Measurements from ENCODE around the gene GPANK1. TPM values are rescaled to one million over a fixed set of nuclear protein-coding genes. Genes with fewer than 3 reads are reported as not detected.
A peak's percentile ranks its signal among the peaks of the same experiment; 100 is the strongest.

The GPANK1 gene
- total and polyA plus RNA-seq, 2 of the 13 experiments (the other 11 are each of a cell fraction or from before 2014, with no cell fraction given), result 15.4 to 22.8 TPM

GRCh38 chr6:31664790-31665500, at the start of gene GPANK1 (continued):
- TF ChIP-seq ZNF639 (CRISPR knock-in tag; conservative IDR thresholded peaks at IDR 0.05) (no peak; the same call in 1 of the 2 replicates), CEBPG (CRISPR knock-in tag; IDR thresholded peaks at IDR 0.05) (peak; percentile 50), ESRRA (CRISPR knock-in tag; IDR thresholded peaks at IDR 0.05; ENCODE audit: low read depth) (no peak), TBP (CRISPR knock-in tag; IDR thresholded peaks at IDR 0.05) (no peak), HOMEZ (CRISPR knock-in tag; IDR thresholded peaks at IDR 0.05; ENCODE audit: low read depth) (0 out of 2 replicates have a peak, but pooled peaks have one; percentile 25), LBX2 (CRISPR knock-in tag; IDR thresholded peaks at IDR 0.05; ENCODE audit: borderline replicate concordance) (0 out of 2 replicates have a peak, but pooled peaks have one; percentile 25), ZC3H4 (CRISPR knock-in tag; IDR thresholded peaks at IDR 0.05; ENCODE audit: borderline replicate concordance) (peak; percentile 93), ETV5 (CRISPR knock-in tag; IDR thresholded peaks at IDR 0.05; ENCODE audit: borderline replicate concordance) (peak; percentile 34; the same call in 1 of the 2 replicates), TSC22D2 (CRISPR knock-in tag; IDR thresholded peaks at IDR 0.05; ENCODE audit: borderline replicate concordance) (no peak), GTF2F1 (IDR thresholded peaks at IDR 0.05; ENCODE audit: low read length) (no peak; the same call in 1 of the 2 replicates), TAF1 (CRISPR knock-in tag; IDR thresholded peaks at IDR 0.05) (peak; percentile 42), ZNF160 (CRISPR knock-in tag; IDR thresholded peaks at IDR 0.05) (no peak; the same call in 1 of the 2 replicates), ZSCAN9 (CRISPR knock-in tag; IDR thresholded peaks at IDR 0.05; ENCODE audit: borderline replicate concordance) (no peak; the same call in 1 of the 2 replicates), TEAD3 (CRISPR knock-in tag; optimal IDR thresholded peaks at IDR 0.05; ENCODE audit: borderline replicate concordance) (peak; percentile 50), ZNF878 (CRISPR knock-in tag; IDR thresholded peaks at IDR 0.05) (peak; percentile 88; the same call in 1 of the 2 replicates), ZNF598 (CRISPR knock-in tag; IDR thresholded peaks at IDR 0.05; ENCODE audit: borderline replicate concordance) (peak; percentile 72), NKX3-1 (CRISPR knock-in tag; IDR thresholded peaks at IDR 0.05) (peak; percentile 54; the same call in 1 of the 2 replicates), SKI (IDR thresholded peaks at IDR 0.05; ENCODE audit: partially characterized antibody) (no peak), ZNF280D (CRISPR knock-in tag; IDR thresholded peaks at IDR 0.05) (no peak; the same call in 1 of the 2 replicates), REL (CRISPR knock-in tag; conservative IDR thresholded peaks at IDR 0.05) (no peak), MTF1 (CRISPR knock-in tag; IDR thresholded peaks at IDR 0.05) (peak; percentile 68; the same call in 1 of the 2 replicates)
- TF ChIP-seq, protein P1, sequence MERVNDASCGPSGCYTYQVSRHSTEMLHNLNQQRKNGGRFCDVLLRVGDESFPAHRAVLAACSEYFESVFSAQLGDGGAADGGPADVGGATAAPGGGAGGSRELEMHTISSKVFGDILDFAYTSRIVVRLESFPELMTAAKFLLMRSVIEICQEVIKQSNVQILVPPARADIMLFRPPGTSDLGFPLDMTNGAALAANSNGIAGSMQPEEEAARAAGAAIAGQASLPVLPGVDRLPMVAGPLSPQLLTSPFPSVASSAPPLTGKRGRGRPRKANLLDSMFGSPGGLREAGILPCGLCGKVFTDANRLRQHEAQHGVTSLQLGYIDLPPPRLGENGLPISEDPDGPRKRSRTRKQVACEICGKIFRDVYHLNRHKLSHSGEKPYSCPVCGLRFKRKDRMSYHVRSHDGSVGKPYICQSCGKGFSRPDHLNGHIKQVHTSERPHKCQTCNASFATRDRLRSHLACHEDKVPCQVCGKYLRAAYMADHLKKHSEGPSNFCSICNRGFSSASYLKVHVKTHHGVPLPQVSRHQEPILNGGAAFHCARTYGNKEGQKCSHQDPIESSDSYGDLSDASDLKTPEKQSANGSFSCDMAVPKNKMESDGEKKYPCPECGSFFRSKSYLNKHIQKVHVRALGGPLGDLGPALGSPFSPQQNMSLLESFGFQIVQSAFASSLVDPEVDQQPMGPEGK (CRISPR knock-in tag; IDR thresholded peaks at IDR 0.05), result peak; percentile 80

Data from HepG2 (cell line).